GM19467 (cell line): ENCODE data around the gene TBC1D1.

ENCODE experiments used
- ATAC-seq: cut with Tn5 transposase; IDR thresholded peaks from one replicate; pipeline ENCODE4 v1.9.1; 2021; ENCODE audit warnings: mild to moderate bottlenecking, moderate library complexity; ENCODE audit not compliant: unreplicated experiment

The TBC1D1 gene

DNA sequence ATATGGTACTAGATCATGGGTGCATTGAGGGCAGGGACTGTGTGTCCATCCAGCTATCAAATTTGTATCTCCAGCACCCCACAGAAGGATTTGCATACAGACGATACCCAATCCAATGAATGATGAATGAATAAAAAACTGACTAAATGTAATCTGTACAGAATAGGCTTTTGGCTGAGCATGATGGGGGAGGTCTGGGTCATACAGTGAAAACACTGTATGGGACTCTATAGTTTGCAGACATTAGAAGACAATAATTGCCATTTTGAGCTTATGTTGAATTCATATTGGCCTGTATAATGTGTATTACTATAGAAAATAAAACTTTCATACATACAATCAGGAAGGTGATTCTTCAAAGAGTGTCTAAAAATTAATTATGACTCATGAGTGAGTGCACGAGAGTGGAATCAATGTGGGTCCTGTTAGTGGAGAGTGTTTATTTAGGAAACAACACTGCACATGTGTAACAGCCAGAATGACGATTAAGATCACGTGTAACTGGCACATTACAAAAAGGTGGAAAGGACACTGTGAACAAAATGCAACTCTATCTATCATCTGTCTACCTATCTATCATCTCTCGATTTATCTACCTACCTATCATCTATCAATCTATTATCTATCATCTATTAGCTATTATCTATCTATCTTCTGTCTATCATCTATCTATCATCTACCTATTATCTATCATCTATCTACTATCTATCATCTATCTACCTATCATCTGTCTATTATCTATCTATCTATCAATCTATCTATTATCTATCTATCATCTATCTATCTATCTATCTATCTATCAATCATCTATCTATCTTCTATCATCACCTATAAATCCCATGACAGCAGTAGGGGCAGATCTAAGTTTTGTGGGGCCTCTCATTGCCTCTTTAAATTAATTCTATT is 270.6 kb downstream of the TBC1D1 start:
- ATAC-seq: peak; percentile 11

DNA sequence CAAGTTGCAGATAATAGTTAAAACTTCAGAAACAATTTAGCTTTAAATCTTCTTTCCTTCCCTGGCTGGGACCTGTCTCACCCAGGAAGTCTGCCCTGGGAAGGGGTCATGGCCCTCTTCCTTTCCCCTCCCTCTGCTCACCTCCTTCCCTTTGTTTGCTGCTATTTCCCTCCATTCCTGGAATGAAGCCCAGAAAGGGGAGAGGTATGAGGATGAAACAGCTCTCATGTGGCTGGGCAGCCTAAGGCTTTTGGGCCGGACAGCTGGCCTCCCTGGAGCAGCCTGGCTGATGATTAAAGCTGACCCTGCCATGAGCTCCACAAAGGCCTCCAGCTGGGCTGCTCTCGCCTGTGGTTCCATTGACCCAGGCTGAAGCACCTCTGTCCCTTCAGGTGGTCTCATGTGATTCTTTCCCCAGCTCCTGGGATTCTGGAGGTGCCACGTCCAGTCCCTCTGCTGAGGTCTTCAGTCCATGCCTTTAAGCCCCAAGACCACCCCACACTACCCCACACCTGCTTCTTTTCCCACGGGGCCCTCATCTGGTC is 271.4 kb downstream of the TBC1D1 start:
- ATAC-seq: no peak

DNA sequence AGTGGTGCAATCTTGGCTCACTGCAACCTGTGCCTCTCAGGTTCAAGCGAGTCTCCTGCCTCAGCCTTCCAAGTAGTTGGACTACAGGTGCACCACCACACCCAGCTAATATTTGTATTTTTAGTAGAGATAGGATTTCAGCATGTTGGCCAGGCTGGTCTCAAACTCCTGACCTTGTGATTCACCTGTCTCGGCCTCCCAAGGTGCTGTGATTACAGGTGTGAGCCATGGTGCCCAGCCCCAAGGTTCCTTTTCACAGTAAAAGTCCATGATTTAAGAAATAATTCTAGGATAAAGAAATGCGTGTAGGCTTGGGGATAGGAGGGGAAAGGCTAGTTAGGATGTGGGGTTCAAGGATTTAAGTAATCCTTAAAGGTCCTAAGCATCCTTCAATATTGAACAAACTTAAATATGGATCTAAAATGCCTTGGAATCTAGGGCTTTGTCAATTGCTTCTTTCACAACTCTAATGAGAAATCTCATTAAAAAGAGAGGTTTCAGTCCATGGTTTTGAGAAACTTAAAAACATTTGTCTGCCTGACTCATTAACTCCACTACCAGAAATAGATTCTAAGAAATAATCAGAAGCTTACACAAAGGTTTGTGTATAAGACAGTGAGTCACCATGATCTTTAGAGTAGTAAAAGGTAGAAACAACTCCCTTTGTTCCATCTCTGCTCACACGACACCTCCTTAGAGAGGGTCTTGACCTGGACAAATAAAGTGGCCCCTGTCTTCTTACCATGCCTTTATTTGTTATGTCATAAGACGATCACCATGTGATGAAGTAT is 272.5 kb downstream of the TBC1D1 start:
- no peak for ATAC-seq

DNA sequence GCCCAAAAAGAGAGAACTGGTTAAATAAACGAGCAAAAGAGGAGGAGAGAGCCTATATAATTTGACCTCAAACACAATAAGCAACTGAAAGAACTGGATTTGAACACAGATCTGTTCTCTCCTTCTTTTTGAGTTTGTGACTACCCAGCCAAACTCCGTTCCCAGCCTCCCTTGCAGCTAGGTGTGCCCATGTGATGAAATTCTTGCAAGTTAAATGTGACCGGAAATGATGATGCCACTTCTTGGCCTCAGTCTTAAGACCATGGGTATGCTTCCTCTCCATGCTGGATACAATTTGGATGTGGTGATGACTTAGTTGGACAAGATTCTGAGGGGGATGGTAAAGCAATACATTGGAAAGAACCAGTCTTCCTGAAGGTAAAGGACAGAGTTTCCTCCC is 273.5 kb downstream of the TBC1D1 start:
- ATAC-seq: no peak

DNA sequence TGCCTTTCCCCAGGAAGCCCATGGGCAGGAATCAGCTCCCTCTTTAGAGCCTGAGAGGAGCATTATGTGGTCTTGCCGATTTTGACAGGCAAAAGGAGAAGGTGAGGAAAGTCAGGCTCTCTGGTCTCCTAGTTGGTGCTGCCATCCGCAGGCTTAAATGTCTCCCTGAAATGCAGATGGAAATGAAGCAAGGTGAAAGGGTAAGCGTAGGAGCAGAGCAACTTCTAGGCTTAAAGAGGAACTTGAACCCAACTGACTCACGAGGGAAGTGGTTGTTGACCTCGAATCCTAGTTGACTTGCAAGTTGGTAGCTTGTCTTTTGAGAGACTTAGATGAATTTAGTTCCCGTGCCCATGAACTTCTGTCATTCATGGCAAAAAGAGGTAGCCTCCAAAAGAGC is 275.2 kb downstream of the TBC1D1 start:
- ATAC-seq: no peak

DNA sequence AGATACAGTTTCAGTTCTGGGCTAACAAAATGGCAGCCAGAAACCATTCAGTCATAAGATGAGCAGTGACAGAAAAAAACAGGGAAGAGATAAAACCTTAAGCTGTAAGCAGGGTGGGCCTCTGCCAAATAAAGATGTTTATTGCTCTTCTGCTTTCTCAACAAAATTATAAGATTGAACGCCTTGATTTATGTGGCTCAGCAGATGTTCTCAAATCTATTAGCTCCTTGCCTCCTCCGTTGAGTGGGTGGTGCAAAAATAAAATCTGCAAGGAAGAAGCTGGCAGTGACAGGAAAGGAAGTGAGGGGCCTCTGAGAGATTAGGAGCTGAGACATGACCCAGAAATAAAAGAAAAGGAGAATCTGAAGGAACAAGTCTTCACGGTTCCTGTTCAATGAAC is 275.9 kb downstream of the TBC1D1 start:
- no peak for ATAC-seq

DNA sequence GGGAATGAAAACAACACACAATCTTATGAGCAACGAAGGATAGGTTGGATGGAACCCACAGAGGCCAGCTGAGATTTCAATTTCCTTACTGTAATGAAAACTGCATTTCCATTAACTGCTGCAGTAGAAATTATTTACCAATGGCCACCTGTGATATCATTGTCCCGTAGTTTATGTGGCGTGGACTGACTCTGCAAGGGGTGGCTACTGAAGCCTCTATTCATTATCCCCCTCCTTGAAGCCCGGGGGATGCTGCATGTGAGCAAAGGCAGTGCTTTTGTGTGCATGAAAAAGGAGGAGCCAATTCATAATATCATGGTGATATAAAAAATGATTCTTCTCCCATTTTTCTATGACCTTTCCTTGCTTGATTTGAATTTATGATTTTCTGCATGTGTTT is 277.1 kb downstream of the TBC1D1 start:
- ATAC-seq: no peak

DNA sequence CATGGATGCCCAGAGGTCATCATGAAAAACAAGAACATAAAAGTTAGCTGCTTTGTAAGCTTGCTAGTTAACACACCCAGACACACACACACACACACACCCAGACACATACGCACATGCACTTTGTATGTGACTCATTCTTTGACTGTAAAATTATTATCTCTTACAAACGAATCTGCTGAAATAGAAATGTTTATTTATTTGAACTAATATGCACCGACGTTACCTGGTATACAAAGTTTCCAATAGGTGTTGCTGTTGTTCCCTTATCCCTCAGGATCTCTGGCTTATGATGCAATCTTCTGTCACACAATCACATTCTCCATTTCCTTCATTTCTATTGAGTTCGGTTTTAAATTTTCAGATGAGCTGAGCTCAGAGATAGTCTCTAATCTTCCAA is 278.6 kb downstream of the TBC1D1 start:
- no peak for ATAC-seq

DNA sequence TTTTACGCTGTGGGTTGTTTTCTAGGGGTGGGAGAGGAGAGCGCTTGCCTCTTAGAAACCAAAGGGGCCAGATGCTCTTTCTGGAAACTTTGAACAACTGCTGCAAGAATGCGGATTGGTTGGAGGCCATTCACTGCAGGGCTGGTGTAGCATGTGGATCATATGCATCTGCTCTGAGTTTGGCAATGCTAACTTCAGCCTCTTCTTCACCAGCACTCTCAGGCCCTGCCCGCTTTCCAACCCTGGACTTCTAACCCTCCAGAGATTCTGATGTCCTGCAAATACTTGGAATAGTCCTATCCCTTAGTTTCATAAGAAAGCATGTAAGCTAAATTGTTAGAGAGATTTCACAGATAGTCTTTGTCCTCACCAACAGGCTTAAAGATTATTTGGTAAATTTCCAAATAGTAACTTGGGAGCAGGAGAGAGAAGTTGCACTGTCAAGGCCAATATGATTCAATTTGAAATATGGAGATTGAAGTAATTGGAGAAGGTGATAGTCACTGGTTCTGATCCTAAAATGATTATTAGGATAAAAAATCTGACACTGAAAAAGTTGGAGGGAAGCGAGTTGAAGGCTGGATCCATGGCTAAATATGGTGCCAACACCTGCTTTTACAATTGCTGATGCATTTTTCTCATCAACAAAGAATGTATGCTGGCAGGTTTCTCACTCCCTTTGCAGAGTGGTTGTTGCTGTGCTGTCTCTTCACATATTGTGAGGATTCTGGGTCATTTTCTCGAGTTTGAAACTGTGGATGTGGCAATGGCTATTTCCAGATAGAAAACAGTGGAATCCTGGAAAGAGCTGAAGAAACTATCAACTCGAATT is 279.7 kb downstream of the TBC1D1 start:
- no peak for ATAC-seq

DNA sequence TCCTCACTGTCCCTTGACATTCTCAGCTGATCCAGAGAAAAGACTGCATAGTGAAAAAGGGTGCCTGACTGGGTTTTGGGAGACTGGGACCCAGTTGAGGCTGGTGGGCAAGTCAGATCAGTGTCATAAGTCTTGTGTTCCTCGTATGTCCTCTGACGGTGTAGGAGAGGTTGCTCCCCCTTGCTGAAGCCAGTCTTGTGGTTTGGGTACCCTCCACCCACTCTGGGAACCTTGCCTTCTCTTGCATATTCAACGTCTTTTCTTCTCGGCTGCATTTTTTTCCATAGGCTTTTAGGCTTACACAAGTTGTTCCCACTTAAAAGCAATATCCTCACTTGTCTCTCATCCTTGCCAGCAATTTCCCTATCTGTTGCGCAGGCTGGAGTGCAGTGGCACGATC is 281.2 kb downstream of the TBC1D1 start:
- no peak for ATAC-seq

DNA sequence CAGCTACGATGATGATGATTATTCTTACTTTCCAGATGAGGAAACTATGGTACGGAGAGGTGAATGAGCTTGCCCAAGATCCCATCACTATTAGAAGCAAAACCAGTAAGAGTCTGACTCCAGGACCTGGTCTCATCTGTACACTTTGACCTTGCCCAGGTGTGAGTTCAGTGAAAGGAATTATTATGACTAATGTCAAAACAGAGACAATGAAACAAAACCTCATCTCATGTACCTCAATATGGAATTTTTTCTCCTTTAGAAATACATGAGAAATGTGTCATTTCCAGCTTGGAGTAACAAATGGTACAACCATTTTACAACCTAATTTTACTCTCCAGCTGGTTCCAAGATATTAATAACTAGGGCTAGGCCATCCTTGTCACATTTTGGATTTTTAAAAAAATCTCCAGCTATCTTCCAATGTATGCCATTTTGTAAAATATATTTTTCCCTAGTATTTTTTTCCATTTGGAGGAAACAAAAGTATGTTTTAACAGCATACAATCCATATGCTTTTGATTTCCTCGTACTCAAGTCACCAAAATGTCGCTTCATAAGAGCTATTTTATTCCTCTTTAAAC is 283.1 kb downstream of the TBC1D1 start:
- ATAC-seq: no peak

DNA sequence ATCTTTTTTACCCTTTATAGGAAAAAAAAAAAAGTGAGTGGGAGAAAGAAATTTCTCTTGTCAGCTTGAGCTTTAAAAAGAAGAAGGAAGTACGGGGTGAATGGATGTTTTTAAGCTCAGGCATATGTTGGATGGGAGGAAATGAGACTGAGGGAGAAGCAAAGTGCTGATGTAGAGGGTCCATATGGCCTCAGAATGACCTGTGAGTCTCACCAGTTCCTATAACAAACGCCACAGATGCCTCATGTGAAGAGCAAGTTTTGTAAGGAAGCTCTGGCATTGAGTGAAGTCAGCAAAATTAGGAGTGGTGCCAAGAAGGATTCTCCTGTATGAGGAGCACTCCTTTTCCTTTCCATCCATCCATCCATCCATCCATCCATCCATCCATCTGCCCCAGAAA is 283.9 kb downstream of the TBC1D1 start:
- ATAC-seq: no peak

DNA sequence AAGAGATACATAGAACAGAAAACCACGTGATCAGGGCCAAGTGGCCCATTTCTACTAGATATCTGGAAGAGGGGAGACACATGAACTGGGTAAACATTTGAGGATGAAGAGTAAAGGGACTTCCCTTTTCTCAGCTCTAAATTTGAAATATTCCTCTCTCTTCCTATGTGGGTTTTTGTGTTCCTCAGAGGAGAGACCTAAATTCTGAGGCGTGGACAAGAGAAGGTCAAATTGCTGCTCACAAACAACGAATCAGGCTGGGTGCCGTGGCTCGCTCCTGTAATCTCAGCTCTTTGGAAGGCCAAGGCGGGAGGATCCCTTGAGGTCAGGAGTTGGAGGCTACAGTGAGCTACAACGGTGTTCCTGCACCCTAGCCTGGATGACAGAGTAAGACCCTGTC is 285.3 kb downstream of the TBC1D1 start:
- ATAC-seq: no peak

DNA sequence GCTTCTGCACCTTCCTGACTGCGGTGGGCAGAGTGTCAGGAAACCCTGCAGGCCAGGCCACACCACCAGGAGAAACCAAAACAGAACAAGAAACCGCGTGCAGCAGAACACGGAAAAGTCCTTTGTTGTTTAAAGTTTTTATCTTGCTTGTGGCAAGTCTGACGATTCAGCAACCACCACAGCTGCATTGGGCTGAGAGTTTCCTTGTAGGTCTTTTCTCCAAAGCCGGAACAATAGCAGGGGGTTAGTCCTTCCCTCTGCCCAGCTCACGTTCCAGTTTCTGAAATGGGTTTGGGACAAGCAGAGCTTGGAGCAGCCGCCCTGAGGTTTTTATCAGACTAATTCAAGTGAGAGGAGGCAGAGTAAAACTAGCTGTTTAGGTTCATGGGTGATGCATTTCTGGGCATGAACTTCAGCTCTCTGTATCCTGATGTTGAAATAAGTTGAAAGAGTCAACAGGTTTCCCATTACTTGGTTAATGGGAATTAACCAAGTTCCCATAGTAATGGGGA is 286.2 kb downstream of the TBC1D1 start:
- no peak for ATAC-seq

DNA sequence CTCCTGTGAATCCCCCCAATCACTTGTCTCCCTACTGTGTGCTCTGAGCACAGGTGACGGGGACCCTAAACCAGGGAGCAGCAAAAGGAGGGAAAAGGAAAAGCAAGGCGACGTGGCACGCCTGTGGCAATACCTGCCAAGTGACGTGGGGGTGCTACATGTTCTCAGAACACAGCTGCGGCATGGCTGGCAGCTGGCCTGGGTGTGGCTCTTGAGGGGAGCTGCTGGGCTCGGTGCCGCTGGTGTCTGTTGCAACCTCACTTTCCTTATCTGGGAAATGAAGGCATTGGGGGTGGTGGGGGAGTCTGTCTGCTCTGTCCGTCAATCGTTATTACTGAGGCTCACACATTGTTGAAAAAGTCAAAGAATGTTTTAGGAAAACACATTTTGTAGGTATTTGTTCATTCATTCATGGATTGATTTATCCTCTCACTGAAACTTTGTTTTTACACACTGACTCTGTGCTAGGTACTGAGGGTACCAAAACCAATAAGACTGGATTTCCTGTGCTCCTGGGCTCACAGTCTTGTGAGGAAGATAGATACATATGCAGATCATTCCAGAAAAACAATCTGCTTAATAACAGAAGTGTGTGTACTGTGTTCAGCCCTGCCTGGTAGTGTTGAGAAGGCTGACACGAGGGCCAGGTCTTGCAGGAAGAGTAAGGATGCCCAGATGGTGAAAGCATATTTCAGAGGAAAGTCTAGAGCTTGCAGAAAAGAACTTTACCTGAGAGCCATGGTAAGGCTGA is 286.9 kb downstream of the TBC1D1 start:
- ATAC-seq: no peak

DNA sequence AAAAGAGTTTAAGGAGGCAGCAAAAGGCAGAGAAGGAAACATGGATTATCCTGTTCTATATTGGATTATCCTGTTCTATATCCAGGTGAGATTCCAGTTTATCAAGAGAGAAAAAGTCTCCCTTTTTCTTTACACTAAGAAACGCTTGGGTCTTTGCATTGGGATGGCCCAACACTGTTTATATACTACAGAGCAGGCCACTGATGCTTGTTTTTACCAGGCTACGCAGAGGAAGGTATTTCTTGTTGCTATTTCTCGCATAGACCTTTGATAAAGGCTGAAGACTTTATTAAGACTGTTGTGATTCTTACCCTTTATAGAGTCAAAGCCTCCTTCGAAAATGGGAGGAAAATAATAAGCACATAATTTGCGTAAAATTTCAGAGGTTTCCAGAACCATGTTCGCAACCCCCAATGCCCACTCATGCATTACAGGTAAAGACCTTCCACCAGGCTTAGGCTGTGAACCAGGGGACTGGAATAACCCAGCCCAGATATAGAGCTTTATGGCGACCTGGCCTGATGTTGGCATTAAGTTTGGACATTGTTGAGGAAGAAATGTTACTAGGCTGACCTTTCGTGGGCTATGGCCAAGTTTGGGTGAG is 287.6 kb downstream of the TBC1D1 start:
- no peak for ATAC-seq

DNA sequence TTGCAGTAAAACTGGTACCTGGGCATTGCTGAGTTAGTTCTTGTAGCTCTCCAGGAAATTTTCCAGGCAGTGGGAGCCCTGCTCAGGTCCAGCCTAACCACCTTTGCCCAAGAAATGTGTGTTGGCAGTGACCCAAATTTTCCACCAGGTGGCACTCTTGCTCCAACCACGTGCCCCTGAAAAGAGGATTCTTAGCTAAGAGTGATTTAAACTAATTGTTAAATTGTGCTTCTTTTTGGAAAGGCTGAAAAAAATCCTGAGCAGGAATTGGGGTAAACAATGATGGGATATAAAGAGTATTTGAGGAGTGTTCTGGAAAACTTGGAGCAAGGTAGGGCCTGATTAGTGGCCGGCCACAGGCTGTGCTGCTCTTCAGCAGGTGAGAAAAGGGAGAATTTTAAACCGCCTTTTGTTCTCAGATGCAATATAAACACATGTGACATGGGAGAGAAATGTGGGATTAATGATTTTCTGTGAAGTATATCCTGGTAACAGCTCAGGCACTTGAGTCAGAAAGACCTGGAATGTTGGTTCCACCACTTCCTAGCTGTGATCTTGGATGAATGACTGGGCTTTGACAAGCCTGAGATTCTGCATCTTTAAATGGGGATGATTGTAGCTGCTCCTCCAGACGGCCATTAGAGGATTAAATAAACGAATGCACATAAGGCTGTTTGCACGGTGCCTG is 288.9 kb downstream of the TBC1D1 start:
- ATAC-seq: no peak

DNA sequence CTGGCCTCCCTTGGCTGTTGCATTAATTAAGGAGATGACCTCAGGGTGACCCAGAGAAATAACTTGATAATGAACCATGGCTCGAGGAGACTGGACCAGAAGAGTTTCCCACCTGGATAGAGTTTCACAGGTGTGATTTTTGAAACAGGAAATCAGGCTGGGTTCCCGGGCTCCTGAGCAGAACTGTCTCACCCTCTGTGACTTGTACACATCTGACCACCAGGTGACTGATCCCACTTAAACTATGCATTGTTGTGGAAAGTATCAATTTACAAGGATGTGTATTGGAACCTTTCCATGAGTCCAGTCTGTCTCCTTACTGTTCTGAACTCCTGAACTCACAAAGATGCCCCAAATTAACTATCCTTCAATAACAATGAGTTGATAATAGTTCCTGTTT is 289.6 kb downstream of the TBC1D1 start:
- ATAC-seq: no peak

DNA sequence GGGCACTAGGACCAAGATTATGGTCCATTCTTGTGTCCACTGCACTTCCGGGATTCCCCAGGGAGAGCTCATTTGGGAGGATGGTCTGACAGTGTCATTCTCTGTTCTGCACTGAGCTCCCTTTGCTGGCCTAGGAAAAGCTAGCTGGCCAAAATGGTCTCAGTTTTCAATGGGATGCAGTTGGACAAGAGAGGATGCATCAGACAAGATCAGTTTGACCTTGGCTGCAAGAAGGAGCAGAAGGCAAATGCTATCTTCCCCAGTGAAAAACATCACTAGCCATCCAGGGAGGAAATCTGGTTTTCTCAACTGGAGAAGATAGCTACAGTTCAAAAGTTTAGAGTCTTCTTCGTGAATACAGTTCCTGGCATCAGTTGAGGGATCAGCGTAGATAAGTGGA is 290.4 kb downstream of the TBC1D1 start:
- no peak for ATAC-seq
